ENCODE results near the gene PAM16. TPM values are rescaled to one million over a fixed set of nuclear protein-coding genes. Genes with fewer than 3 reads are reported as not detected.
A peak's percentile ranks its signal among the peaks of the same experiment; 100 is the strongest.

PAM16 gene
- polyA plus RNA-seq, 3 donors: 57.2 to 86.6 (median 64.8) TPM

GRCh38 chr16:4373909-4374742 lies 23.0 kb upstream of the PAM16 start:
- 40 to 57% (median 45%) methylated on average over 29 to 30 of the region's 30 CpGs for WGBS, 3 donors
- peak overlapping the region; percentile 41 for H3K27ac ChIP-seq (ENCODE audit: low read depth, low read length)

- WGBS, 3 donors: 36 to 59% (median 41%) methylated on average over 9 of the region's 9 CpGs
- H3K27ac ChIP-seq (ENCODE audit: low read depth, low read length): peak overlapping the region; percentile 7
These were observed 22.3 kb upstream of the PAM16 start for GRCh38 chr16:4373356-4373908.

- whole genome bisulfite sequencing, 3 donors: 44 to 54% (median 45%) methylated on average over 10 of the region's 10 CpGs
- H3K27ac ChIP-seq (ENCODE audit: low read depth, low read length): peak overlapping the region; percentile 7
These were observed 21.6 kb upstream of the PAM16 start for GRCh38 chr16:4372578-4373355.

- 6 to 7% (median 7%) methylated on average over 26 to 43 of the region's 43 CpGs for WGBS, 3 donors
These were observed 21.0 kb upstream of the PAM16 start for GRCh38 chr16:4372001-4372577.

GRCh38 chr16:4371357-4372000 lies 20.4 kb upstream of the PAM16 start, which contains the start of gene VASN:
Gene VASN, plus strand, starts transcription at chr16:4371848. Its CDS starts 9,030 bp downstream, at chr16:4380878.
- 4 to 6% (median 5%) methylated on average over 33 to 50 of the region's 50 CpGs for WGBS, 3 donors
- H3K27ac ChIP-seq (ENCODE audit: low read depth, low read length): peak within 1 kb of the TSS; percentile 14

More at GRCh38 chr16:4372001-4372577, 21.0 kb upstream of the PAM16 start:
- peak overlapping the region; percentile 14 for H3K27ac ChIP-seq (ENCODE audit: low read depth, low read length)

- WGBS, 3 donors: 63 to 67% (median 66%) methylated on average over 14 of the region's 14 CpGs
These were observed 19.6 kb upstream of the PAM16 start for GRCh38 chr16:4370570-4371356.

GRCh38 chr16:4370151-4370550 lies 19.0 kb upstream of the PAM16 start:
- no peak overlapping the region for H3K27ac ChIP-seq (ENCODE audit: low read depth, low read length)
- whole genome bisulfite sequencing, 3 donors: 71 to 82% (median 72%) methylated on average over 3 of the region's 3 CpGs

More at GRCh38 chr16:4370570-4371356, 19.6 kb upstream of the PAM16 start:
- H3K27ac ChIP-seq (ENCODE audit: low read depth, low read length): no peak overlapping the region

GRCh38 chr16:4369007-4369733 lies 18.0 kb upstream of the PAM16 start:
- H3K27ac ChIP-seq (ENCODE audit: low read depth, low read length): no peak overlapping the region
- WGBS, 3 donors: 85 to 90% (median 90%) methylated on average over 13 of the region's 13 CpGs

- WGBS, 3 donors: 92 to 96% (median 96%) methylated on average over 5 of the region's 5 CpGs
These were observed 16.3 kb upstream of the PAM16 start for GRCh38 chr16:4367393-4367856.

GRCh38 chr16:4366016-4366415 lies 14.9 kb upstream of the PAM16 start:
- no peak overlapping the region for H3K27ac ChIP-seq (ENCODE audit: low read depth, low read length)
- 92 to 96% (median 95%) methylated on average over 13 of the region's 13 CpGs for WGBS, 3 donors

More at GRCh38 chr16:4367393-4367856, 16.3 kb upstream of the PAM16 start:
- no peak overlapping the region for H3K27ac ChIP-seq (ENCODE audit: low read depth, low read length)

GRCh38 chr16:4365615-4366014 lies 14.5 kb upstream of the PAM16 start:
- 95 to 97% (median 95%) methylated on average over 12 of the region's 12 CpGs for WGBS, 3 donors
- H3K27ac ChIP-seq (ENCODE audit: low read depth, low read length): no peak overlapping the region

GRCh38 chr16:4365014-4365406 lies 13.9 kb upstream of the PAM16 start:
- no peak overlapping the region for H3K27ac ChIP-seq (ENCODE audit: low read depth, low read length)
- 92 to 94% (median 93%) methylated on average over 10 of the region's 10 CpGs for WGBS, 3 donors

GRCh38 chr16:4364196-4365013 lies 13.3 kb upstream of the PAM16 start:
- 93 to 94% (median 93%) methylated on average over 36 to 37 of the region's 37 CpGs for WGBS, 3 donors
- H3K27ac ChIP-seq (ENCODE audit: low read depth, low read length): no peak overlapping the region

- 88 to 89% (median 88%) methylated on average over 19 of the region's 19 CpGs for WGBS, 3 donors
- no peak overlapping the region for H3K27ac ChIP-seq (ENCODE audit: low read depth, low read length)
These were observed 11.5 kb upstream of the PAM16 start for GRCh38 chr16:4362476-4363135.

GRCh38 chr16:4361944-4362311 lies 10.8 kb upstream of the PAM16 start:
- WGBS, 3 donors: 94% methylated on average over 12 of the region's 12 CpGs

More at GRCh38 chr16:4361944-4362311, 10.8 kb upstream of the PAM16 start:
- no peak overlapping the region for H3K27ac ChIP-seq (ENCODE audit: low read depth, low read length)
